ENCODE data around the gene GARIN5A.
"Not testable (repeated sequence)": the region's sequence is repeated elsewhere in the genome, so short reads cannot be mapped to it uniquely, and the experiment has no call there.

The GARIN5A gene

GRCh38 chr19:50465000-50465399 lies 11.6 kb downstream of the GARIN5A start:
- DNase-seq (ENCODE audit: low read depth in 2 of 2), result no peak

GRCh38 chr19:50464348-50464747 lies 12.3 kb downstream of the GARIN5A start:
- DNase-seq (ENCODE audit: low read depth in 2 of 2), result no peak

DNA sequence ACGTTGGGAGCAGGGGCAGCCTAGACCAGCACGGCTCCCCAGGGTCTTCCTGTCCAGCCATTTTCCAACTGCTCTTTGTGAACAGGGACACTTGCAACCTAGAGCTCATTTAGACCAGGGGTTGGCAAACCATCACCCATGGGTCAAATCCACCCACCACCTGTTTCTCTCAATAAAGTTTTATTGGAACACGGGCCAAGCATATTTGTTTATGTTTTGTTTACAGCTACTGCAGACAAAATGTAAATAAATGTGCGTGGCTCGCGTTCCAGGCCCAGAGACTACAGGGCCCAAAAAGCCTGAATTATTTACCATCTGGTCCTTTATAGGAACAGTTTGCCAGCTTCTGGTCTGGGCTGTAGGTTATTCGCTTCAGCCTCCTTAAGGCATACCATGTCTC lies 13.7 kb downstream of the GARIN5A start:
- no peak for DNase-seq (ENCODE audit: low read depth in 2 of 2)

GRCh38 chr19:50461066-50461875 lies 15.4 kb downstream of the GARIN5A start:
- DNase-seq (ENCODE audit: low read depth in 2 of 2), result peak; percentile 22 to 23

GRCh38 chr19:50460161-50460765 lies 16.4 kb downstream of the GARIN5A start:
- no peak for DNase-seq (ENCODE audit: low read depth in 2 of 2)

- no peak for DNase-seq (ENCODE audit: low read depth in 2 of 2)
These were observed 17.0 kb downstream of the GARIN5A start for GRCh38 chr19:50459638-50460037.

- DNase-seq (ENCODE audit: low read depth in 2 of 2), result no peak
These were observed 17.6 kb downstream of the GARIN5A start for GRCh38 chr19:50459067-50459456.

DNA sequence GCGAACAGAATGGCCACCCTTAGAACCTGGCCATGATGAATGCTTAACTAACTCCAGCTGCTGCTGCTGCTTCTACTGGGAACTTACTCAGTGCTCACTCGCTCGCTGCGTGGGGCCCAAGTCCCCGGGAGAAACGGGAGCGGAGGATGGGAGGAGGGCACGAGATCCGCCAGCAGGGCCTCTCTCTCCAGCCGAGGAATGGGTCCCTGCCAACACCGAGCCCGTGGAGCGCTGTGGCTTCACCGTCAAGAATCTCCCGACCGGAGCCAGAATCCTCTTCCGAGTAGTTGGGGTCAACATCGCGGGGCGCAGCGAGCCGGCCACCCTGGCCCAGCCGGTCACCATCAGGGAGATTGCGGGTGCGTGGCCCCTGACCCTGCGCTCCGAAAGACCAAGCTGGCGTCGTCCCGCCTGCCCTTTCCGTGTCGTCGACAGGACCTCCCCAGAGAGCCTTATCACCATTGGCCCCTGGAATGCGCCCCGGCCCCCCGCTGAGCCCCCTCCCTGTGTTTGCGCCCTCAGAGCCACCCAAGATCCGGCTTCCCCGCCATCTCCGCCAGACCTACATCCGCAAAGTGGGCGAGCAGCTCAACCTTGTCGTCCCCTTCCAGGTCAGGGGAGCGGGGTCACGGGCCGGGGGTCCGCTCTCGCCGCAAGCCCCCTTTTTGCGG lies 18.1 kb downstream of the GARIN5A start:
- DNase-seq (ENCODE audit: low read depth in 2 of 2), result no peak

DNA sequence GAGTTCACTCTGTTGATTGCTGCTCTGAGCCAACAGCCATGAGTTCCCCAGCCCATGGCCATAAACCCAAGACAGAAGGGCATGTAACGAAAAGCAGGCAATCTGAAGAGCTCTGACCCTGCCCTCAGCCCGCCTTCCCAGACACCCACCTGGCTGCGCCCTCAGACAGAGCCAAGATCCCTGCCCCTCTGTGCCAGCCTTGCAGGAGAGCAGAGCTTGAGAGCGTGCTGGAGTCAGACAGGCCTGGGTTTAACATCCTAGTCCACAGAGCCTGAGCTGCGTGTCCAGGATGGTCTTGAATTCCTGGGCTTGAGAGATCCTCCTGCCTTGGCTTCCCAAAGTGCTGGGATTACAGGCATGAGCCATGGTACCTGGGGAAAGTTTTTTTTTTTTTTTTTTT lies 19.3 kb downstream of the GARIN5A start:
- no peak for DNase-seq (ENCODE audit: low read depth in 2 of 2)

GRCh38 chr19:50455992-50456391 lies 20.7 kb downstream of the GARIN5A start:
- no peak for DNase-seq (ENCODE audit: low read depth in 2 of 2)

- no peak for DNase-seq (ENCODE audit: low read depth in 2 of 2)
These were observed 23.4 kb downstream of the GARIN5A start for GRCh38 chr19:50453243-50453642.

DNA sequence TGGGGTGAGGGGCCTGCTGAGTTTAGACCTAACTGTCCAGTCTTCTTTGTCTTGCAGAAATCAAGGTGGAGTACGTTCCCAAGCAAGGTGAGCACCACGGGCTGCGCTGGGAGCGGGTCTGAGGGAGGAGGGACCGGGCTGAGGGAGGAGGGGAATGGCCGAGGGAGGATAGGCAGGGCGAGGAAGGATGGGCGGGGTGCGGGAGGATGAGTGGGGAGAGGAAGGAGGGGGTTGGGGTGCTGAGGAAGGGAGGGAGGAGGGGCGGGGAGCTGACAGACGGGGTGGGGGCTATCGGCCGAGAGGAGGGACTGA lies 25.5 kb downstream of the GARIN5A start:
- no peak for DNase-seq (ENCODE audit: low read depth in 2 of 2)

DNA sequence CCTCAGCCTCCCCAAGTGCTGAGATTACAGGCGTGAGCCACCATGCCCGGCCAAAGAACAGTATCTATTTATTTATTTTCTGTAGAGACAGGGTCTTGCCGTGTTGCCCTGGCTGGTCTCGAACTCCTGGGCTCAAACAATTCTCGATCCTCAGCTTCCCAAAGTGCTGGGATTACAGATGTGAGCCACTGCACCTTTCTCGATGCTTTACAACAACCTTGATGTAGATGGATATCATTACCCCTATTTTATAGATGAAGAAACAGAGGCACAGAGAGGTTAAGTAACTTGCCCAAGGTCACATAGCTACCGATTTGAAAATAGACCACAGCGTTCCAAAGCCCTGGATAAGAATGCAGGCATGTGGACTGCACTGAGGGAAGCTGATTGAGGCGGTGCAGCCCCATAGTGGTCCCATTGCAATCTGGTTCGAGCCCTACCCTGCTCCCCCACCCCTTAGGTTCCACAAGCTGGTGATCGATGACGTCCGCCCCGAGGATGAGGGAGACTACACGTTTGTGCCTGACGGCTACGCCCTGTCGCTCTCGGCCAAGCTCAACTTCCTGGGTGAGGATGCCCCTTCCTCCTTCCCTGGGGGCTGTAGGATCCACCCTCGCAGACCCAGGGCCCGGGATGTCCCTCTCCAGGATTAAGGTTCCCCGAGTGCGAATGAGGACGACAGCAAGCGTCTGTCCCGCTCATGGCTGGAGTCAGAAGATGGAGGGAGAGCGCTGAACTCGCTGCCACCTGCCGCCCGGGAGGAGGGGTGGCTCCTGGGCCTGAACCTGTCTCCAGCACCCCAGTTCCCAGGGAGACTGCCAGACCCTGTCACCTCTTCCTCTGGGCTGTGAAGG lies 26.1 kb downstream of the GARIN5A start:
- DNase-seq (ENCODE audit: low read depth in 2 of 2), result no peak

DNA sequence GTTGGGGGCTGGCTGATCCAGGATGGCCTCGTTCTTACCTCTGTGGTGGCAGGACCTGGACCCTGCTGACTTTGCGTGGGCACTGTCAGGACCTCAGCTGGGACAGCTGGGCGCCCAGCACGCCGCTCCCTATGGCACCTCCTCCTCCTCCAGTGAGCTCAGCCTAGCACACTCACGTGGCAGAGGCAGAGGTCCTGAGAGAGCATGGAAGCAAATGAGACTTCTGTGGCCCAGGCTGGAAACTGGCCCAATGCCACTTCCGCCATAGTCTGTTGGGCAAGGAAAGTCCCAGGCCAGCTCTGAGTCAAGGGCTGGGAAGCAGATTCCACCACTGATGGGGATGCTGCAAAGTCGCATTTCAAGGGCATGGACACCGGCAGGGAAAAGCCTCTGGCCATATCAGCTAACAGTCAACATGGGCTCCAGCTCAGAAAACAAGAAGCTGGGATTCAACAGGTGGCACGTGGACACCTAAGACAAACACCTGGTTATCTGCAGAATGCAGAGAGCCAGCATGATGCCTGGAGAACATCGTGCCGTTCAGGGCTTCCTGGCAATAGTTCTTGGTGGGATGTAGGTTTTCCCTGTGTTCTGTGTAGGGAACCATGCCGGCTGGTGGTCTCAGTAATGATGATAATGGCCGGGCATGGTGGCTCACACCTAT lies 27.3 kb downstream of the GARIN5A start:
- DNase-seq (ENCODE audit: low read depth in 2 of 2), result no peak

GRCh38 chr19:50447750-50448149 lies 28.9 kb downstream of the GARIN5A start:
- DNase-seq (ENCODE audit: low read depth in 2 of 2), result no peak

- no peak for DNase-seq (ENCODE audit: low read depth in 2 of 2)
These were observed 29.6 kb downstream of the GARIN5A start for GRCh38 chr19:50447053-50447452.

DNA sequence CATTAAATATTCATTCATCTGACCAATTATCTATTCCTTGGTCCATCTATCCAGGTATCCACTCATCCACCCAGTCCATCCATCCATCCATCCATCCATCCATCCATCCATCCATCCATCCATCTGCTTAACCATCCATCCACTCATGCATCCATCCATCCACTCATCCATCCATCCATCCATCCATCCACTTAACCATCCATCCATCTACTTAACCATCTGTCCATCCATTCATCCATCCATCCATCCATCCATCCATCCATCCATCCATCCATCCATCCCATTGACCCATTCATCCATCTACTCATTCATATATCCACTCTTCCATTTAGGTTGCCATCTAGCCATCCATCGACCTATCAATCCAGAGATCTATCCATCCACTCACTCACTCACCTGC lies 32.6 kb downstream of the GARIN5A start:
- DNase-seq (ENCODE audit: low read depth in 2 of 2), result no peak

- DNase-seq (ENCODE audit: low read depth in 2 of 2), result not testable (repeated sequence)
These were observed 37.5 kb downstream of the GARIN5A start for GRCh38 chr19:50439130-50439529.

DNA sequence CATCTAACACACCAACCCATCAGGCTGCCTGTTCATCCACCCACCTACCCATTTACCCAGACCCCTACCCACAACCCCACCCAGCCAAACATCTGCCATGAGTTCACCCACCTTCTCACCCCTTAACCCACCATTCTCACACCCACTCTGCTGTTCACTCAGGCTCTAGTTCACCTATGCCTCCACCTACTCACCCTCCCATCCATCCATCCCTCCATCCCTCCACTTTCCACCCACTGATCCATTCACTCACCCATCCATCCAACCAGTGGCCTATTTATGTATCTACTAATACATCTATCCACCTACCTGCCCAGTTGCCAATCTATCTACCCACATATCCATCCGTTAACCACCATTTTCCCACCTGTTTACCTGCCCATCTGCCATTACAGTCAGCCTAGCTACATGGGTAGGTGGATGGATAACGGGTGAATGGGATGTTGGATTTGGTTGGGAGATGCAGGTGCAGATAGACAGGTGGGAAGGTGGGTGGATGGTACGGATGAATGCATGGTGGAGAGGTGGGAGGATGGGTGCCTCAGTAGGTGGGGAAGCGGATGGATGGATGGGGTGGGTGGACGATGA lies 38.7 kb downstream of the GARIN5A start:
- no peak for DNase-seq (ENCODE audit: low read depth in 2 of 2)

DNA sequence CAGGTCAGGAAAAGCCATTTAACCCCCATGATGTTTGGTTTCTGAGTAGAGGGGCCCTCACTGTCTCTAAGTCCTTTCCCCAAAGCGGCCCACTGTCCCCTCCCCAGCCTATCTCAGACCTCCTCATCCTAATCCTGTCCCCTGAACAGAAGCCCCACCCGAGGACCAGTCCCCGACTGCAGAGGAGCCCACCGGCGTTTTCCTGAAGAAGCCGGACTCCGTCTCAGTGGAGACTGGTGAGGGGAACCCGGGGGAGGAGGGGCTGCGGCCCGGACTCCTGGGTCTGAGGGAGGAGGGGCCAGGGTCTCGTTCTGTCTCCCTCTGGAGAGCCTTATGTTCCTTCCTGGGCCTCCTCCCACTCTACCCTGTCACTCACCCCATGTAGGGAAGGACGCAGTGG lies 41.0 kb downstream of the GARIN5A start:
- no peak for DNase-seq (ENCODE audit: low read depth in 2 of 2)

DNA sequence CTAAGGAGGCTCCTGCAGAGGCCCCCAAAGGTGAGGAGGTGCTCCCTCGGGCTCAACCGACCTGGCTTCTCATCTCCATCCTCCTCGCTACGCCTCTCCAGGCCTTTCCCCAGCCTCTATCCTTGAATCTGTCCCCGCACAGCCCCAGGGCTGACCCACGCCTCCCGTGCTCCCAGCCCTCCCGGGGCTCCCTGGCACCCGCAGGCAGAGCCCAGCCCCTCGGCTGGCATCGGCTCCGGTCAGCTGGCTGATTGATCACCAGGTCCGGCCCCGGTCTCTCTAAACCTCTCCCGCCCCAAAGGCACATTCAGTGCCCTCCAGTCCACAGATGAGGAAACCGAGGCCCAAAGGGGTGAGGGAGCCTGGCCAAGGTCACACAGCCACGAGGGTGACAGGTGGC lies 41.4 kb downstream of the GARIN5A start:
- no peak for DNase-seq (ENCODE audit: low read depth in 2 of 2)
